SK-N-SH treated with all-trans-retinoic acid at 6 μM for 48 hours (cell line): ENCODE data around the gene RUVBL2.
"Not testable (repeated sequence)": the region's sequence is repeated elsewhere in the genome, so short reads cannot be mapped to it uniquely, and the experiment has no call there.

Experiments
- ATAC-seq: fragments of 200-7000 bp; cut with Tn5 transposase; 3 replicates; pipeline ENCODE4 v1.9.1; 2020; ENCODE audit warnings: mild to moderate bottlenecking, moderate library complexity
- ARNTL ChIP-seq: fragments of 450-650 bp; formaldehyde crosslinking; IDR thresholded peaks from 2 replicates; pipeline ENCODE4 v1.5.0; 2020; ENCODE audit warnings: low read depth, mild to moderate bottlenecking, moderate library complexity, borderline replicate concordance
- BACH2 ChIP-seq: fragments of 250-450 bp; sonication (Bioruptor Pico); IDR thresholded peaks from 2 replicates; pipeline ENCODE4 v1.9.0; 2021; ENCODE audit warnings: mild to moderate bottlenecking, borderline replicate concordance
- CREB5 ChIP-seq: fragments of 250-450 bp; sonication (Bioruptor Pico); IDR thresholded peaks from 2 replicates; pipeline ENCODE4 v1.5.1; 2020; ENCODE audit warnings: low read depth, mild to moderate bottlenecking, moderate library complexity
- CSRNP3 ChIP-seq: fragments of 250-450 bp; sonication (Bioruptor Pico); IDR thresholded peaks from 2 replicates; pipeline ENCODE4 v1.5.1; 2021; ENCODE audit warnings: mild to moderate bottlenecking, moderate library complexity
- ESRRG ChIP-seq: fragments of 250-450 bp; sonication (Bioruptor Pico); IDR thresholded peaks from 2 replicates; pipeline ENCODE4 v1.6.1; 2021; ENCODE audit warnings: mild to moderate bottlenecking
- GLIS3 ChIP-seq: fragments of 250-450 bp; sonication (Bioruptor Pico); IDR thresholded peaks from 2 replicates; pipeline ENCODE4 v1.5.0; 2020; ENCODE audit warnings: mild to moderate bottlenecking, moderate library complexity
- ISL1 ChIP-seq: fragments of 250-450 bp; sonication (Bioruptor Pico); IDR thresholded peaks from 2 replicates; pipeline ENCODE4 v2.1.2; 2022; ENCODE audit warnings: mild to moderate bottlenecking, moderate library complexity
- OSR1 ChIP-seq: fragments of 250-450 bp; sonication (Bioruptor Pico); IDR thresholded peaks from 2 replicates; pipeline ENCODE4 v1.8.0; 2022; ENCODE audit warnings: moderate library complexity, mild to moderate bottlenecking, inconsistent platforms
- POU6F1 ChIP-seq: fragments of 250-450 bp; sonication (Bioruptor Pico); IDR thresholded peaks from 2 replicates; pipeline ENCODE4 v1.8.0; 2021; ENCODE audit warnings: low read depth, mild to moderate bottlenecking, moderate library complexity, borderline replicate concordance
- PPARA ChIP-seq: fragments of 250-450 bp; sonication (Bioruptor Pico); IDR thresholded peaks from 2 replicates; pipeline ENCODE4 v1.5.0; 2020; ENCODE audit warnings: mild to moderate bottlenecking, borderline replicate concordance
- SNAI2 ChIP-seq: fragments of 250-450 bp; sonication (Bioruptor Pico); IDR thresholded peaks from 2 replicates; pipeline ENCODE4 v1.5.0; 2020; ENCODE audit warnings: mild to moderate bottlenecking, moderate library complexity
- TOX ChIP-seq: fragments of 250-450 bp; sonication (Bioruptor Pico); IDR thresholded peaks from 2 replicates; pipeline ENCODE4 v1.8.0; 2021; ENCODE audit warnings: mild to moderate bottlenecking, moderate library complexity, borderline replicate concordance
- TSHZ2 ChIP-seq: fragments of 250-450 bp; sonication (Bioruptor Pico); IDR thresholded peaks from 2 replicates; pipeline ENCODE4 v1.5.0; 2020; ENCODE audit warnings: mild to moderate bottlenecking, moderate library complexity
- ZC3H10 ChIP-seq: fragments of 250-450 bp; sonication (Bioruptor Pico); IDR thresholded peaks from 2 replicates; pipeline ENCODE4 v1.5.1; 2021; ENCODE audit warnings: mild to moderate bottlenecking, moderate library complexity
- ZFP3 ChIP-seq: fragments of 250-450 bp; sonication (Bioruptor Pico); IDR thresholded peaks from 2 replicates; pipeline ENCODE4 v1.5.0; 2020; ENCODE audit warnings: mild to moderate bottlenecking, moderate library complexity
- ZFP30 ChIP-seq: fragments of 450-650 bp; formaldehyde crosslinking; IDR thresholded peaks from 2 replicates; pipeline ENCODE4 v1.5.0; 2022; ENCODE audit warnings: mild to moderate bottlenecking, moderate library complexity
- ZNF565 ChIP-seq: fragments of 450-650 bp; formaldehyde crosslinking; conservative IDR thresholded peaks from 2 replicates; pipeline ENCODE4 v1.5.0; 2020; ENCODE audit warnings: low read depth, mild to moderate bottlenecking, moderate library complexity
- ZNF70 ChIP-seq: fragments of 450-650 bp; formaldehyde crosslinking; IDR thresholded peaks from 2 replicates; pipeline ENCODE4 v1.5.0; 2020; ENCODE audit warnings: mild to moderate bottlenecking, moderate library complexity
- ZNF8 ChIP-seq: fragments of 450-650 bp; formaldehyde crosslinking; IDR thresholded peaks from 2 replicates; pipeline ENCODE4 v1.5.0; 2020; ENCODE audit warnings: mild to moderate bottlenecking, moderate library complexity

The RUVBL2 gene

GRCh38 chr19:49020342-49020741 lies 26.7 kb downstream of the RUVBL2 start:
- TF ChIP-seq ISL1 (no peak), ZFP30 (CRISPR knock-in tag) (no peak), TOX (no peak), OSR1 (CRISPR knock-in tag) (no peak), ZNF8 (CRISPR knock-in tag) (no peak), PPARA (CRISPR knock-in tag) (no peak), ZC3H10 (CRISPR knock-in tag) (no peak), SNAI2 (no peak), ARNTL (CRISPR knock-in tag) (no peak), ZNF70 (CRISPR knock-in tag) (no peak)
- no peak for ATAC-seq

GRCh38 chr19:49020931-49021895 lies 27.5 kb downstream of the RUVBL2 start:
- ATAC-seq: no peak
- TF ChIP-seq ZFP3 (CRISPR knock-in tag) (no peak), CSRNP3 (CRISPR knock-in tag) (no peak), PPARA (CRISPR knock-in tag) (no peak), ESRRG (no peak), TOX (no peak), ARNTL (CRISPR knock-in tag) (no peak), TSHZ2 (CRISPR knock-in tag) (no peak), ZNF565 (CRISPR knock-in tag) (no peak), CREB5 (CRISPR knock-in tag) (no peak), GLIS3 (no peak), POU6F1 (CRISPR knock-in tag) (no peak), ZFP30 (CRISPR knock-in tag) (no peak), ZNF70 (CRISPR knock-in tag) (no peak), OSR1 (CRISPR knock-in tag) (no peak)

- no peak for TF ChIP-seq ESRRG
- no peak for TF ChIP-seq BACH2 (CRISPR knock-in tag)
- no peak for TF ChIP-seq SNAI2
- no peak for TF ChIP-seq ZNF565 (CRISPR knock-in tag)
- TF ChIP-seq ZFP30 (CRISPR knock-in tag): no peak
- TF ChIP-seq TSHZ2 (CRISPR knock-in tag): no peak
- TF ChIP-seq PPARA (CRISPR knock-in tag): no peak
- no peak for TF ChIP-seq ZC3H10 (CRISPR knock-in tag)
- ATAC-seq: no peak
Measured at GRCh38 chr19:49022116-49022515, 28.4 kb downstream of the RUVBL2 start.

GRCh38 chr19:49024233-49024632 lies 30.5 kb downstream of the RUVBL2 start, which contains the start of gene CGB3:
TSS of gene CGB3 (minus strand) at chr19:49024333. CDS start at chr19:49023971, 362 bp downstream.
- not testable (repeated sequence) for ATAC-seq
